ENCODE data around the gene TRAK2.

GRCh38 chr2:201362396-201362795 is 88.9 kb downstream of the TRAK2 start:
- TF ChIP-seq CTCF (IDR thresholded peaks at IDR 0.05) (no peak), POLR2A (IDR thresholded peaks at IDR 0.05) (no peak)
